ENCODE results near the gene SDSL. TPM values are rescaled to one million over a fixed set of nuclear protein-coding genes. Genes with fewer than 3 reads are reported as not detected.

Gene SDSL
- total and polyA plus RNA-seq, 2 experiments from 2014 or later = not detected

Other genes starting within 250 kb of the SDSL start
- gene DDX54, start 236.9 kb upstream of the SDSL start, total RNA-seq (2014; rRNA removed; shearing (Covaris generic)) = 79.6 and 84.1 TPM in 2 replicates
- 89.4 and 89.5 TPM in 2 replicates for gene DDX54, start 236.9 kb upstream of the SDSL start, polyA plus RNA-seq (2016; fragmentation: Nextera tagmentation; extraction: Ambion mirVana)
- gene RITA1, start 236.7 kb upstream of the SDSL start, total RNA-seq (2014; rRNA removed; shearing (Covaris generic)) = 33.0 and 40.4 TPM in 2 replicates
- 20.0 and 21.4 TPM in 2 replicates for gene RITA1, start 236.7 kb upstream of the SDSL start, polyA plus RNA-seq (2016; fragmentation: Nextera tagmentation; extraction: Ambion mirVana)
- 12.2 and 14.4 TPM in 2 replicates for gene TPCN1, start 200.9 kb upstream of the SDSL start, total RNA-seq (2014; rRNA removed; shearing (Covaris generic))
- gene TPCN1, start 200.9 kb upstream of the SDSL start, polyA plus RNA-seq (2016; fragmentation: Nextera tagmentation; extraction: Ambion mirVana) = 11.2 and 16.2 TPM in 2 replicates
- gene SLC8B1, start 87.3 kb upstream of the SDSL start, total RNA-seq (2014; rRNA removed; shearing (Covaris generic)) = 8.9 and 13.4 TPM in 2 replicates
- gene SLC8B1, start 87.3 kb upstream of the SDSL start, polyA plus RNA-seq (2016; fragmentation: Nextera tagmentation; extraction: Ambion mirVana) = 5.3 and 6.0 TPM in 2 replicates
- 37.0 and 37.1 TPM in 2 replicates for gene PLBD2, start 63.8 kb upstream of the SDSL start, total RNA-seq (2014; rRNA removed; shearing (Covaris generic))
- 10.2 and 10.4 TPM in 2 replicates for gene PLBD2, start 63.8 kb upstream of the SDSL start, polyA plus RNA-seq (2016; fragmentation: Nextera tagmentation; extraction: Ambion mirVana)
- not detected in 2 replicates for gene SDS, start 18.5 kb upstream of the SDSL start, total RNA-seq (2014; rRNA removed; shearing (Covaris generic))
- gene SDS, start 18.5 kb upstream of the SDSL start, polyA plus RNA-seq (2016; fragmentation: Nextera tagmentation; extraction: Ambion mirVana) = 0.57 TPM in 1 of 2 replicates, not detected in the other
- not detected in 2 replicates for gene LHX5, start 49.5 kb downstream of the SDSL start, total RNA-seq (2014; rRNA removed; shearing (Covaris generic))
- gene LHX5, start 49.5 kb downstream of the SDSL start, polyA plus RNA-seq (2016; fragmentation: Nextera tagmentation; extraction: Ambion mirVana) = 0.16 and 0.18 TPM in 2 replicates

All from GM23338 (cell line).